PC-3 (cell line): ENCODE measurements around the gene KMT2E.

ENCODE experiments used
- EZH2 ChIP-seq: fragments of 300-600 bp; sonication (generic); IDR thresholded peaks from one replicate; pipeline ENCODE4 v1.6.1; 2017; ENCODE audit warnings: antibody characterized with exemption, mild to moderate bottlenecking, low read length; ENCODE audit not compliant: unreplicated experiment
- EZH2phosphoT487 ChIP-seq: fragments of 300-600 bp; sonication (generic); IDR thresholded peaks from 2 replicates; pipeline ENCODE4 v1.6.1; 2018; ENCODE audit warnings: mild to moderate bottlenecking, antibody characterized with exemption, low read length, borderline replicate concordance
- TF ChIP-seq, protein P1 (sequence below): fragments of 300-600 bp; sonication (generic); conservative IDR thresholded peaks from 2 replicates; pipeline ENCODE4 v1.5.1; 2017; ENCODE audit warnings: antibody characterized with exemption, low read depth, mild to moderate bottlenecking, low read length

DNA sequence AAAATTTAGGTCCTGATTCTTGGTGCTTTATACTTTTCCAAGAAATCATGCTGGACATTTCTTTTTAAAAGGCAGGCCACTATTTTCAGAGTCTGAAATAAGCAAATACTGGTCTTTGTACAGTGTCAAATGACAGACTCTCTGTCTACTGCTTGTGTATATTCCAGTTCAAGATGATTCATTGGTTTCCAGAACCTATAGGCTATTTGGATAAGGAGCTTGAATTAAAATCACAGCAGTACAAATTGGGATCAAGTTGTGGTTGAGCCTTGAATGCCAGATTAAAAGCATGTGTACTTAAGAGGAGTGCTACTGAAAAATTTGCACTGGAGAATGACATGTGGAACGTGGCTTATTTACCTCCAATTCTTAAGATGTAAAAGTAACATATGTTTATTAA lies 10.7 kb downstream of the KMT2E start:
- TF ChIP-seq, protein P1, sequence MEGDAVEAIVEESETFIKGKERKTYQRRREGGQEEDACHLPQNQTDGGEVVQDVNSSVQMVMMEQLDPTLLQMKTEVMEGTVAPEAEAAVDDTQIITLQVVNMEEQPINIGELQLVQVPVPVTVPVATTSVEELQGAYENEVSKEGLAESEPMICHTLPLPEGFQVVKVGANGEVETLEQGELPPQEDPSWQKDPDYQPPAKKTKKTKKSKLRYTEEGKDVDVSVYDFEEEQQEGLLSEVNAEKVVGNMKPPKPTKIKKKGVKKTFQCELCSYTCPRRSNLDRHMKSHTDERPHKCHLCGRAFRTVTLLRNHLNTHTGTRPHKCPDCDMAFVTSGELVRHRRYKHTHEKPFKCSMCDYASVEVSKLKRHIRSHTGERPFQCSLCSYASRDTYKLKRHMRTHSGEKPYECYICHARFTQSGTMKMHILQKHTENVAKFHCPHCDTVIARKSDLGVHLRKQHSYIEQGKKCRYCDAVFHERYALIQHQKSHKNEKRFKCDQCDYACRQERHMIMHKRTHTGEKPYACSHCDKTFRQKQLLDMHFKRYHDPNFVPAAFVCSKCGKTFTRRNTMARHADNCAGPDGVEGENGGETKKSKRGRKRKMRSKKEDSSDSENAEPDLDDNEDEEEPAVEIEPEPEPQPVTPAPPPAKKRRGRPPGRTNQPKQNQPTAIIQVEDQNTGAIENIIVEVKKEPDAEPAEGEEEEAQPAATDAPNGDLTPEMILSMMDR = no peak
- TF ChIP-seq EZH2 = no peak
- TF ChIP-seq EZH2phosphoT487 = no peak
